MM.1S (cell line): ENCODE measurements around the gene HOXC9.

Source experiments
- DNase-seq: peaks from one replicate; pipeline ENCODE4 v3.0.0-alpha.2; 2015
- H2AFZ ChIP-seq: fragments of 300-600 bp; sonication (generic); 2 replicates; pipeline ENCODE4 v1.6.0; 2016; ENCODE audit warnings: antibody characterized with exemption, low read length
- H3F3A ChIP-seq: fragments of 300-600 bp; sonication (generic); 2 replicates; pipeline ENCODE4 v1.6.1; 2016; ENCODE audit warnings: mild to moderate bottlenecking, antibody characterized with exemption, low read length, moderate library complexity, mixed read lengths; ENCODE audit not compliant: insufficient read depth
- H3K27ac ChIP-seq: fragments of 300-600 bp; sonication (generic); 2 replicates; pipeline ENCODE4 v1.5.1; 2016; ENCODE audit warnings: mild to moderate bottlenecking, low read length
- H3K27me3 ChIP-seq: fragments of 300-600 bp; sonication (generic); replicated peaks from 2 replicates; pipeline ENCODE4 v1.6.0; 2016; ENCODE audit warnings: low read length; ENCODE audit not compliant: insufficient read depth
- H3K36me3 ChIP-seq: fragments of 300-600 bp; sonication (generic); replicated peaks from 2 replicates; pipeline ENCODE4 v1.6.1; 2016; ENCODE audit warnings: mild to moderate bottlenecking, low read length, mixed read lengths; ENCODE audit not compliant: insufficient read depth
- H3K4me1 ChIP-seq: fragments of 300-600 bp; sonication (generic); 2 replicates; pipeline ENCODE4 v1.6.1; 2016; ENCODE audit warnings: low read length, mixed read lengths
- H3K4me2 ChIP-seq: fragments of 300-600 bp; sonication (generic); 2 replicates; pipeline ENCODE4 v1.6.0; 2016; ENCODE audit warnings: low read depth, low read length
- H3K4me3 ChIP-seq: fragments of 300-600 bp; sonication (generic); 2 replicates; pipeline ENCODE4 v1.5.1; 2016; ENCODE audit warnings: low read length, mixed read lengths
- H3K79me2 ChIP-seq: fragments of 300-600 bp; sonication (generic); 2 replicates; pipeline ENCODE4 v1.6.1; 2016; ENCODE audit warnings: mixed run types, low read length, mixed read lengths
- H3K9ac ChIP-seq: fragments of 300-600 bp; sonication (generic); 2 replicates; pipeline ENCODE4 v1.6.1; 2016; ENCODE audit warnings: low read length, mixed read lengths
- H3K9me2 ChIP-seq: fragments of 300-600 bp; sonication (generic); replicated peaks from 2 replicates; pipeline ENCODE4 v1.6.1; 2016; ENCODE audit warnings: mild to moderate bottlenecking, low read length, mixed read lengths; ENCODE audit not compliant: insufficient read depth
- H3K9me3 ChIP-seq: fragments of 300-600 bp; sonication (generic); replicated peaks from 2 replicates; pipeline ENCODE4 v1.6.1; 2016; ENCODE audit warnings: mild to moderate bottlenecking, low read length, mixed read lengths; ENCODE audit not compliant: insufficient read depth
- H4K20me1 ChIP-seq: fragments of 300-600 bp; sonication (generic); 2 replicates; pipeline ENCODE4 v1.6.1; 2016; ENCODE audit warnings: mild to moderate bottlenecking, low read length, moderate library complexity, mixed read lengths; ENCODE audit not compliant: insufficient read depth
- CTCF ChIP-seq: fragments of 300-600 bp; sonication (generic); IDR thresholded peaks from 2 replicates; pipeline ENCODE4 v1.5.1; 2016; ENCODE audit warnings: antibody characterized with exemption, low read length, mixed read lengths
- EZH2 ChIP-seq: fragments of 300-600 bp; sonication (generic); optimal IDR thresholded peaks from 2 replicates; pipeline ENCODE3; 2017; ENCODE audit warnings: low read depth, mild to moderate bottlenecking, antibody characterized with exemption, low read length, mixed read lengths
- EZH2phosphoT487 ChIP-seq: fragments of 300-600 bp; sonication (generic); IDR thresholded peaks from 2 replicates; pipeline ENCODE4 v1.6.1; 2018; ENCODE audit warnings: antibody characterized with exemption, low read length

Gene HOXC9

DNA sequence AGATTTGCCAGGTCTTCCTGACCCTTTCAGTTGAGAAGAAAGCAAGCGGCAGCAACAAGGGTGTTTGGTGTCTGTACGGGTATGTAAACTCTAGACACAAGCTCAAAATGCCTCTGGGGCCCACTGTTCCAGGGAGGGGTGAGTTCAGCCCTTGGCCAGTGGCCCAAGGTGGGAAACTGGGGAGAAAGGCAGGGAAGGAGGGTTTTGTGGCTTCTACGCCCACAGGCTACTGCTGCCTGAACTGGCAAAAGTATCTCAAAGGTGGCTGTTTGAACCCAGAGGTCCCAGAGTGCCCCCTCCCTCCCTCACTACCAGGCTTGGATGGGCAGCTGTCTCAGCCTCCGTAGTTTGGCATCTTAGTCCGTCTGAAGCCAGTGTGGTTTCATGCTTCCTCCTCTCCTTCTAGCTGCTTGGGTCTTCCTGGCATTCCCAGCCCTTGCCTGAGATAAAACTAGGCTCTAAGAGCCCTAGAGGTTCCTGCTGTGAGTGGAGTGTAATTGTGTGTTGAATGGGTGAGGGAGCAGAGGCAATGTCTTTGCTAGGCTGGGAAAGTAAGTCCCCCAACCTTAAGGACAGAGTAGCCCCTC is 38.4 kb downstream of the HOXC9 start:
- Histone ChIP-seq H2AFZ (no peak overlapping the region), H3K9ac (no peak overlapping the region), H3K27me3 (peaks cover 81% of the 10 kb centered on the region), H3K4me2 (no peak overlapping the region), H3K79me2 (no peaks in the 10 kb centered on the region), H3K27ac (no peak overlapping the region), H3K36me3 (no peaks in the 10 kb centered on the region), H3K4me1 (no peaks in the 10 kb centered on the region), H3K4me3 (no peak overlapping the region), H3K9me3 (no peaks in the 10 kb centered on the region), H3F3A (no peaks in the 10 kb centered on the region), H4K20me1 (no peaks in the 10 kb centered on the region), H3K9me2 (no peaks in the 10 kb centered on the region)
- DNase-seq, result no peak
- no peak for TF ChIP-seq CTCF
- no peak for TF ChIP-seq EZH2phosphoT487
- no peak for TF ChIP-seq EZH2

DNA sequence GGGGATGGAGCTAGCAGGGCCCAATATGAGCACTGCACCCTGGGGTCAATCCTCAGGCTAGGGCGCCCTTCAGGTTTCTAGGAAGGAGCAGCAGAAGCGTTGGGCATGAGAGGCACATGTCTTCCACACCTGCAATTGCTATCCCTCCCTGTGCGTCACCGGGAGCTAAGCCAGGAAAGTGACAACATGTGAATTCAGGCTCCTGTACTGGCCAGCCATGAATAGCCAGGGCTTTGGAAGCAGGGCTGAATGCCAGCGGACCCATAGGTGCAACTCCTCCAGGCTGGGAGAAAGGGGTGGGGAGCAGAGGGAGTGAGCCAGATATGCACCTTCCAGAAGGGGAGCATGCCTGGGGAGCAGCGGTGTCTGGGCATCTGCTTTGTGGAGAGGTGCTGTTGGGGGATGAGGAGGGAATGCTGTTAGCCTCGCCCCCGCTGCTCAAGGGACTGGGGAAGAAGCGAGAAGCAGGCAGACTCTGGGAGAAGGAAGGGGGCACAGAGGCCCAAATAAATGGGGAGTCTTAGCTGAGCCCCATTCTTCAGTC is 39.0 kb downstream of the HOXC9 start:
- no peak overlapping the region for H3K4me2 ChIP-seq
- H3F3A ChIP-seq, result no peaks in the 10 kb centered on the region
- no peaks in the 10 kb centered on the region for H3K4me1 ChIP-seq
- no peaks in the 10 kb centered on the region for H3K79me2 ChIP-seq
- no peak overlapping the region for H3K9ac ChIP-seq
- DNase-seq, result no peak
- no peaks in the 10 kb centered on the region for H3K36me3 ChIP-seq
- no peaks in the 10 kb centered on the region for H3K9me2 ChIP-seq
- H3K27me3 ChIP-seq, result peaks cover 75% of the 10 kb centered on the region
- TF ChIP-seq EZH2phosphoT487 (no peak), CTCF (no peak), EZH2 (no peak)
- no peaks in the 10 kb centered on the region for H4K20me1 ChIP-seq
- no peak overlapping the region for H3K27ac ChIP-seq
- no peak overlapping the region for H2AFZ ChIP-seq
- no peak overlapping the region for H3K4me3 ChIP-seq
- H3K9me3 ChIP-seq, result no peaks in the 10 kb centered on the region

DNA sequence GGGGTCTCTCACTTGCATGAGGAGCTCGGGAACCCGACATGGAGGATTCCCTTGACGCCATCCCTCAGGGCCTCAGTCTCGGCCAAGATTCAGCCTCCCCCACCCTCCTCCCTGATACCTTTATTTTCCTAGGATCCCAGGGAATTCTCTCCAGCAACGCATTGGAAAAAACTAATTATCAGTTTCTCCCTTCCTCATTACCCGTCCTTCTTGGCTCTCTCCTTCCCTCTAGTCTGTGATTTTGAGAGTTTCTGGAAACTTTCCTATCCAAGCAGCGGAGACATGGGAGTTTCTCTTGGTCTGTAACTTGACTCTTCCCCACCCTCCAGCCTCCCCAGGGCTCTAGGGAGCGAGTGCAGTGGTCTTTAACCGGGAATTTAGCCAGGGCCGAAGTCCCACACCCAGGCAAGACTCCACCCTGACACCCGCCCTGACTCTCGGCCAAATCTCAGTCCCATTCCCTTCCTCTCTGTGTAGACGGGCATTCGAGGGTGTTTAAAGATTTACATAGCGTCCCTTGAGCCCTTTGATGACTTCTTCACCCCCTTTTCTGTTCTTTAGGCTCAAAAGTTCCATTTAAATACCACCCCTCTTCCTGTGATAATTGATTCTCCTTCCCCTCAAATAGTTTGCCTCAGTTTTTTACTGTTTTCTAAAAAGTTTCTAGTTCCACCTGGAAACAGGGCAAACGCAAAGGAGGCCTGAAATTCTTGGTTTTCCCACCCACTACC is 39.6 kb downstream of the HOXC9 start:
- DNase-seq, result no peak
- Histone ChIP-seq H3K79me2 (no peaks in the 10 kb centered on the region), H3K4me1 (no peaks in the 10 kb centered on the region), H3F3A (no peaks in the 10 kb centered on the region), H3K4me2 (peak overlapping the region; percentile 40), H2AFZ (peak overlapping the region; percentile 59), H3K9ac (no peak overlapping the region), H3K27me3 (peaks cover 74% of the 10 kb centered on the region), H3K9me2 (no peaks in the 10 kb centered on the region), H3K27ac (no peak overlapping the region), H3K4me3 (peak overlapping the region; percentile 13; the same call in 1 of the 2 replicates), H3K9me3 (no peaks in the 10 kb centered on the region), H4K20me1 (no peaks in the 10 kb centered on the region), H3K36me3 (no peaks in the 10 kb centered on the region)
- no peak for TF ChIP-seq EZH2
- TF ChIP-seq CTCF, result no peak
- TF ChIP-seq EZH2phosphoT487, result no peak
